Stromal cell of bone marrow (primary cell): Measurements from ENCODE around the gene DHX35.

Source experiments
- DNase-seq: peaks from one replicate; pipeline ENCODE4 v3.0.0-alpha.2; 2012; ENCODE audit warnings: low read depth

Gene DHX35

GRCh38 chr20:38962044-38962927 is at the start of gene DHX35:
TSS of gene DHX35 (plus strand) at chr20:38962344. CDS start at chr20:38962368, 24 bp downstream.
- DNase-seq, result peak; percentile 92

- no peak for DNase-seq
These were observed 46.8 kb upstream of the DHX35 start for GRCh38 chr20:38915355-38915754.

GRCh38 chr20:38917657-38918056 is 44.5 kb upstream of the DHX35 start:
- no peak for DNase-seq

- no peak for DNase-seq
These were observed 44.0 kb upstream of the DHX35 start for GRCh38 chr20:38918172-38918571.

GRCh38 chr20:38919683-38920082 is 42.5 kb upstream of the DHX35 start:
- no peak for DNase-seq

- no peak for DNase-seq
These were observed 41.7 kb upstream of the DHX35 start for GRCh38 chr20:38920411-38920810.

- no peak for DNase-seq
These were observed 41.3 kb upstream of the DHX35 start for GRCh38 chr20:38920851-38921250.

- DNase-seq, result no peak
These were observed 37.4 kb upstream of the DHX35 start for GRCh38 chr20:38924718-38925117.

- peak; percentile 92 for DNase-seq
These were observed 35.8 kb upstream of the DHX35 start, which contains the start of gene FAM83D for GRCh38 chr20:38926142-38926933. TSS of gene FAM83D (plus strand) at chr20:38926417. CDS start at chr20:38926443, 26 bp downstream.

- DNase-seq, result no peak
These were observed 35.1 kb upstream of the DHX35 start for GRCh38 chr20:38926934-38927616.

- no peak for DNase-seq
These were observed 34.1 kb upstream of the DHX35 start for GRCh38 chr20:38927902-38928578.

- no peak for DNase-seq
These were observed 31.9 kb upstream of the DHX35 start for GRCh38 chr20:38930242-38930569.

- no peak for DNase-seq
These were observed 30.2 kb upstream of the DHX35 start for GRCh38 chr20:38931984-38932383.

GRCh38 chr20:38932457-38933120 is 29.6 kb upstream of the DHX35 start:
- DNase-seq, result peak; percentile 47

GRCh38 chr20:38934530-38934929 is 27.6 kb upstream of the DHX35 start:
- no peak for DNase-seq

GRCh38 chr20:38935285-38935684 is 26.9 kb upstream of the DHX35 start:
- DNase-seq, result no peak

GRCh38 chr20:38935967-38936407 is 26.2 kb upstream of the DHX35 start:
- no peak for DNase-seq

GRCh38 chr20:38937000-38937399 is 25.1 kb upstream of the DHX35 start:
- DNase-seq, result no peak

- no peak for DNase-seq
These were observed 24.1 kb upstream of the DHX35 start for GRCh38 chr20:38937978-38938473.

GRCh38 chr20:38939686-38940085 is 22.5 kb upstream of the DHX35 start:
- DNase-seq, result no peak

GRCh38 chr20:38940644-38941043 is 21.5 kb upstream of the DHX35 start:
- DNase-seq, result no peak
